ENCODE measurements around the gene TMEM8B.
"Not testable (repeated sequence)": the region's sequence is repeated elsewhere in the genome, so short reads cannot be mapped to it uniquely, and the experiment has no call there.

TMEM8B gene

DNA sequence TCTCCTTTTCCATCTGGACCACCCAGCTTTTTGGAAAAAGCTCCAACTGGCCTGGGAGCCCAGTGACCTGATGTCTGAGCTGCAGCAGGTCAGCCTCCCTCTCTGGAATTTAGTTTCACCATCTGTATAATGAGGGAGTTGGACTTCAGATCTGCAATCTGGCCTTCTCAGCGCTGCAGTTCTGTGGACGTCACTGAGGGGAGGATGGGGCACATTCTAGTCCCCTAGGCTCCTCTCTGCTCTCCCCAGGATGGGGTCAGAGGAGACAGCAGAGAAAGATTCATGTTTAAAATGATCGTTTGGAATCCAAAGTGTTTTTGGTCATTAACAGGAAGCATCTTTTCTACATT is 30.9 kb downstream of the TMEM8B start:
- no peaks in the 10 kb centered on the region for H3K9me3 Mint-ChIP-seq
- H3K36me3 Mint-ChIP-seq (ENCODE audit: low read depth) = no peaks in the 10 kb centered on the region
- no peaks in the 10 kb centered on the region for H3K4me1 Mint-ChIP-seq (ENCODE audit: low read depth)
- no peak overlapping the region for H3K4me3 Mint-ChIP-seq
- DNase-seq = no peak
- peaks cover 16% of the 10 kb centered on the region for H3K27me3 Mint-ChIP-seq
- no peak overlapping the region for H3K27ac Mint-ChIP-seq

DNA sequence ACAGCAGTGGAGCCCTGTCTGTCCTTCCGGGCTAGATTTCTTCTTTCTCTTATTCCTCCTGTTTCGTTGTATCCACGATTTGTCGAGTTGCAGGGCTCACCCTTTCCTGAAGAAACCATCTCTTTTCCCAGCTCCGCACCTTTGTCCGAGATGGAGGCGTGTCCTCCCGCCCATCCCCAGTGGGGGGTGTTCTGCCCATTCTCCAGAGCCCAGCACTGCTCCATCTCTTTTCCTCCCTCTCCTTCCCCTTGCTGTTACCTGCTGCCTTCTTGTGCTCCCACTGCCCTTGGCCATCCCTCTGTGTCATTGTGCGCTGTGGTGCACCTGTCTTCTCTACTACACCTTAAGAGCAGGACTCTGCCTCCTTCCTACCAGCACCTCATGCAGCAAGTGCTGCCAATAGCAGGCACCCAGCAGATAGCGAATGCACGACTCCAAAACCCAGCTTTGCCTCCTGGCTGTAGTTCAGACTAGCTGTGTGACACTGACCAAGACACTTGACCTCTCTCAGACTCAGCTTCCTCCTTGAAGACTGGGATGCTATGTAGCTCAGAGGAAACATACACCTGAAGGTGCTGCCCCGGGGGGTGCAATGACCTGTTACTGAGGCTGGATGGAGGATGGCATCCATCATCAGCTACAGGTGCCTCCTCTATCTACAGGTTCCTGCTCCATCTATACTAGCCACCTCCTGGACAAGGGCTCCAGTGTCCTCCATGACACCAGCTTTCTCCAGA is 32.3 kb downstream of the TMEM8B start:
- no peak overlapping the region for H3K27ac Mint-ChIP-seq
- H3K36me3 Mint-ChIP-seq (ENCODE audit: low read depth) = no peaks in the 10 kb centered on the region
- no peaks in the 10 kb centered on the region for H3K4me1 Mint-ChIP-seq (ENCODE audit: low read depth)
- no peaks in the 10 kb centered on the region for H3K9me3 Mint-ChIP-seq
- no peak overlapping the region for H3K4me3 Mint-ChIP-seq
- H3K27me3 Mint-ChIP-seq = peaks cover 19% of the 10 kb centered on the region
- DNase-seq = no peak

DNA sequence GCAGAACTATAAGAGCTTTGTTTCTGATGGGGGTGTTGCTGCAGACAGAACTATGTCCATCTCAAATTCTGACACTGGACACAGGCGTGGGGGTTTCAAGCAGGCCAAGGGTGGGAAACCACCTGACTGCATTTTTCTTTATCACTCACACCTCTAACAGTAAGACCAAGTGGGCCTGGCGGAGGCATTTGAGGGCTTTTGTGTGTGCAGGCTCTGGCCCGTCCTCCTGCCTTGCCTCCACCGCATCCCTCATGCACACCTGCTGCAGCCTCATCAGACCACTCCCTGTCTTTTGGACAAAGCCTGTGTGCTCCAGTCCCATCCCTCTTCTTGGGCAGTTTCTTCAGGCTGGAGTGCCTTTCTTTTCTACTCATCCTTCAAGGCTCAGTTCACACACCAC is 33.3 kb downstream of the TMEM8B start:
- Mint-ChIP-seq H3K27ac (no peak overlapping the region), H3K4me3 (no peak overlapping the region), H3K27me3 (peaks cover 19% of the 10 kb centered on the region), H3K4me1 (ENCODE audit: low read depth) (no peaks in the 10 kb centered on the region), H3K36me3 (ENCODE audit: low read depth) (no peaks in the 10 kb centered on the region), H3K9me3 (no peaks in the 10 kb centered on the region)
- DNase-seq = no peak

DNA sequence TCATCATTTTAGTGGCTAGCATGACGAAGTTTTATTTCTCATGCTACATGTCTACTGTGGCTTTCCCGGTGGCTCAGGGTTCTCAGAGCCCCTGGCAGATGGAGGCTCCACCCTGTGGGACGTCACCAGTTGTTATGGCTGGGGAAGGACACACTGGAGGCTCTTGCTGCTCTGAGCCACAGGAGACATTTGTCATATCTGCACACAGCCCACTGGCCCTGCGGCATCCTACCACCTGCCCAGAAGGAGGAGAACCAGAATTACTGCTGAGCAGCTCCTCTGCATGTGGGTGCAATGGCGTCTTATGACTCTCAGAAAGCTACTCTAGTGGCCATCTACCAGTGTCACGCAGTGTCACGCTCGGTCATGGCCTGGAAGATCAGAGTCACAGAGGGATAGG is 34.6 kb downstream of the TMEM8B start:
- Mint-ChIP-seq H3K27me3 (peaks cover 19% of the 10 kb centered on the region), H3K4me1 (ENCODE audit: low read depth) (no peaks in the 10 kb centered on the region), H3K4me3 (no peak overlapping the region), H3K27ac (no peak overlapping the region), H3K36me3 (ENCODE audit: low read depth) (no peaks in the 10 kb centered on the region), H3K9me3 (no peaks in the 10 kb centered on the region)
- DNase-seq = no peak

DNA sequence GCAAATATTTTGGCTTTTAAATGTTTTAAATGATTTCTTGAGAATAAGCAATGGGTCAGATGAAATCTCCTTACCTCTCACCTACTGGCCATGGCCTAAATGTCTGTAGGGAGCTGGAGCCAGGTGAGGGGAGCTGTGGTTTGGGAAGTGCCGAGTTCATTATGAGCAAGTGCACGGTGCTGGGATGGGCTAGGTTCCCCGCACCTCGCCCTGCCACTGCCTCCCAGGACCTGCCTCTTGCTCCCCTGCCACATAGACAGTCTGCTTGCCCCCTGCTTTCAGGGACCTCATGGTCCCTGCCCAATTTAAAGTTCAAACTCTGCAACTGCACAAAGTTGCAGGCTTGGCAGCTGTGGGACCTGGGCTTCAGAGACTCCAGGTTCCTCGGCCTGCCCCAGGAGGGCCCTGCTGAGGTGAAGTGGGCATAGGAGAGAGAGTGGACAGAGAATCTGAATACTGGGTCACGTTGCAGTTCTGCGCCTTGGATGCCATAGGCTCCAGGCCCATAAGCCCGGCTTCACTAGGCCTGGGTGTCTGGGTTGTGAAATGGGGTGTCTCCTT is 35.7 kb downstream of the TMEM8B start:
- no peak for DNase-seq
- peaks cover 19% of the 10 kb centered on the region for H3K27me3 Mint-ChIP-seq
- H3K4me1 Mint-ChIP-seq (ENCODE audit: low read depth) = no peaks in the 10 kb centered on the region
- no peaks in the 10 kb centered on the region for H3K9me3 Mint-ChIP-seq
- H3K4me3 Mint-ChIP-seq = no peak overlapping the region
- no peaks in the 10 kb centered on the region for H3K36me3 Mint-ChIP-seq (ENCODE audit: low read depth)
- H3K27ac Mint-ChIP-seq = no peak overlapping the region

DNA sequence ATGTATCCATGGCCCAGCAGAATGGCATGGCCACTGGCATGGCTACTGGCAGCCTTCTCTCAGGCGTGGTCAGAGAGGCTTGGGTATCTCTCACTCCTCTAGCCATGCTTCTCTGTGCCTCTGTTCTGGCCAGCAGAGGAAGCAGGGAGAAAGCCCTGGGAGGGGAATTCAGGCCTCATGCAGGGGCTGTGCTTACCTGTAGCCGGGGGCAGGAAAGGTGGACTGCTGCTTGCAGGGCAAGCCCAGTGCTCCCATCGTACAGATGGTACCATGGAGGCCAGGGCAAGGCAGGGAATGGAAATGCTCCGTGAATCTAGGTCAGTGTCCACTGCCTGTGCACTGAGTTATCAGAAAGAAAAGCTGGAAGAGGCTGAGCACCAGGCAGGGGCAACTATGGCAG is 38.5 kb downstream of the TMEM8B start:
- no peak for DNase-seq
- H3K27me3 Mint-ChIP-seq = peaks cover 11% of the 10 kb centered on the region
- H3K4me1 Mint-ChIP-seq (ENCODE audit: low read depth) = no peaks in the 10 kb centered on the region
- H3K27ac Mint-ChIP-seq = no peak overlapping the region
- no peaks in the 10 kb centered on the region for H3K9me3 Mint-ChIP-seq
- no peaks in the 10 kb centered on the region for H3K36me3 Mint-ChIP-seq (ENCODE audit: low read depth)
- H3K4me3 Mint-ChIP-seq = no peak overlapping the region

DNA sequence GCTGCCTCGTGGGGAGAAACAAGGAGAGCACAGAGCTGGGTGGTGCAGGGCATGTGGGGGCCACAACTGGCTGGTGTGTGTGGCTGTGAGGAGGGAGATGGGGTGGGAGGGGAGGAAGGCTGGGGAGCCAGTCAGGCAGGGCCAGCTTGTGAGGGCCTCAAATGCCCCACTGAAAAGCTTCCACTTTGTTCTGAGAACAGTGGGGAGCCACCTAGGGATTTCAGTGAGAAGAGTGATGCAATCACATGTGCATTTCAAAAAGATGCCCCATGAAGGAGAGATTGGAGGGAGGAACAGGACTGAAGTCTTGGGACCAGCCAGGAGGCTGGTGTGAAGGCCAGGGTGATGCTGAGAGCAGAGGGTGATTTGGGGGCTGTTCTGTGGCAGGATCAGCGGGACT is 39.9 kb downstream of the TMEM8B start:
- H3K9me3 Mint-ChIP-seq = no peaks in the 10 kb centered on the region
- no peak overlapping the region for H3K4me3 Mint-ChIP-seq
- no peaks in the 10 kb centered on the region for H3K36me3 Mint-ChIP-seq (ENCODE audit: low read depth)
- H3K27me3 Mint-ChIP-seq = peaks cover 6% of the 10 kb centered on the region
- no peaks in the 10 kb centered on the region for H3K4me1 Mint-ChIP-seq (ENCODE audit: low read depth)
- no peak overlapping the region for H3K27ac Mint-ChIP-seq
- DNase-seq = no peak

DNA sequence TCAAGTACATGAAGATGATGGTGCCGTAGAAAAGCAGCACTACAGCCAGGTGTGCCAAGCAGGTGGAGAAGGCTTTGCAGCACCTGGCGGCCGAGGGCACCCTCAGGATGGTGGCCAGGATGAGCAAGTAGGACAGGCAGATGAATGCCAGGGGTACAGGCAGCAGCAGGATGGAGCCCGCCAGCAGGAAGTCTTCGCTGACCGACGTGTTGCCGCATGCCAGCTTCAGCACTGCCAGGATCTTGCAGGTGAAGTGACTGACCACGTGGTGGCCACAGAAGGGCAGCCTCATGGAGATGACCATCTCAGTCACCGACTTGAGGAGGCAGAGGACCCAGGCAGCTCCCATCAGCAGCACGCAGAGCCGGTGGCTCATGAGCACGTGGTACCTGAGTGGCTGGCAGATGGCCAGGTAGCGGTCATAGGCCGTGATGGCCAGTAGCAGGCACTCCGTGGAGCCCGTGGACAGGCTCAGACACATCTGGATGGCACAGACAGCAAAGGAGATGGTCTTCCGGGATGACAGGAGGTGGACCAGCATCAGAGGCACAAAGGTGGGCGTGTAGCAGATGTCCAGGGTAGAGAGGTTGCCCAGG is 40.7 kb downstream of the TMEM8B start:
- H3K27me3 Mint-ChIP-seq = peaks cover 3% of the 10 kb centered on the region
- no peak overlapping the region for H3K4me3 Mint-ChIP-seq
- H3K9me3 Mint-ChIP-seq = no peaks in the 10 kb centered on the region
- no peak overlapping the region for H3K27ac Mint-ChIP-seq
- no peaks in the 10 kb centered on the region for H3K36me3 Mint-ChIP-seq (ENCODE audit: low read depth)
- no peaks in the 10 kb centered on the region for H3K4me1 Mint-ChIP-seq (ENCODE audit: low read depth)
- no peak for DNase-seq

DNA sequence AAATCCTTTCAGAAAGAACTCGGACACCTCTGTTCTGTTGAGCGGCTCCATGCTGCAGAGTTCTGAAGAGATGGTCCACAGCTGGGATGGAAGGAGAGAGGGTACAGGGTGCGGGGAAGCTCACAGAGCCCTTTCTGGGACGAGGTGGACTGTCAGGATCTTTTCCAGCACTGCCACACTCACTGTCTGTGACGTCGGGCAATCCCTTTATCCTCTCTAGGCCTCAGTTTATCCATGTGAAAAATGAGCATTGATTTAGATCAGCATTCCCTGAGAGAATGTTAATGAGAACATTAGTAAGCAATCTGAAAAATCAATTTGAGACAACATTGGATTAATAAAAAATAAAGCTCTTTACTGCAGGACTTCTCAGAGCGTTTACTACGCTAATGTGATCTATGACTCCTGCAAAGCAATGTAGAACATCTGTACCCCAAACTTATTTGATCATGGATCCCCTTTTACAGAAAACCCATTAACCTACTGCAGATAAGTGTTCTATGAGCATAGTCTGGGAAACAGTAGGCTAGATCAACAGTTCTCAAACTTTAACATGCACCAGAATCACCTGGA is 41.4 kb downstream of the TMEM8B start, which contains the start of gene OR13J1:
OR13J1 (minus strand) TSS at position 51 of the 573 bp plus-strand sequence; CDS start at position 51, 0 bp downstream.
- Mint-ChIP-seq H3K4me1 (ENCODE audit: low read depth) (no peaks in the 10 kb centered on the region), H3K9me3 (no peaks in the 10 kb centered on the region), H3K36me3 (ENCODE audit: low read depth) (no peaks in the 10 kb centered on the region), H3K27ac (no peak within 1 kb of the TSS), H3K27me3 (peaks cover 2% of the 10 kb centered on the region), H3K4me3 (no peak within 1 kb of the TSS)
- no peak for DNase-seq

DNA sequence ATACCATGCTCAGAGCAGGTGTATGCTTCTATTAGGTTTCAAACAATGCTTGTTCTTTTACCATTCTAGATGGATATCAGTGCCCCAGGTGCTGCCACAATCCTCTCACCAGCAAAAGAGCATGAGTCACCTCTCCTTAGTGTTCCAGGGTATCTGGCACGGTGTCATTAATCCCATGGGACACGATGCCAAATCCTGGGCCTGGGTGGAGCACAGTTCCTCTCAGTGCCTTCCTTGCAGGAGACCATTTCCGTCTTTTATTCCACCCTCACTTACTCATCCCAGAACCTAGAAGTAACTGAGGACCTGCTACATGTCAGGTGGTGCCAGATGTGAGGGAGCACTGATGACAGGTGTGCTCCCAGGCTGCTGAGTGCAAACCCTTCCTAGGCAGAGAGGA is 42.5 kb downstream of the TMEM8B start:
- peaks cover 1% of the 10 kb centered on the region for H3K9me3 Mint-ChIP-seq
- no peaks in the 10 kb centered on the region for H3K27me3 Mint-ChIP-seq
- H3K4me3 Mint-ChIP-seq = no peak overlapping the region
- no peaks in the 10 kb centered on the region for H3K36me3 Mint-ChIP-seq (ENCODE audit: low read depth)
- H3K4me1 Mint-ChIP-seq (ENCODE audit: low read depth) = no peaks in the 10 kb centered on the region
- H3K27ac Mint-ChIP-seq = no peak overlapping the region
- DNase-seq = no peak

DNA sequence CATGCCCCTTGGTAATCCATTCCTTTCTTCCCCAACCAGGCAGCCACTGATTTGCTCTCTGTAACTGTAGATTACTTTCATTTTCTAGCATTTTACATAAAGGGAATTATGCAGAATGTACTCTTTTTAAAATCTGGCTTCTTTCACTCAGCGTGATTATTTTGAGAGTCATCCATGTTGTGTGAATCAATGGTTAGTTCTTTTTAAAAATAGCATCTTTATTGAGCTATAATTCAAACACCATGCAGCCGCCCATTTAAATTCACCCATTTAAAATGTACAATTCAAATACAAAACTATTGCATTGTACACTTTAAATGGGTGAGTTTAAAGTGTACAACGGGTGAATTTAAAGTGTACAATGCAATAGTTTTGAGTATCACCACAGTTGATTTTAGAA is 43.5 kb downstream of the TMEM8B start:
- H3K4me3 Mint-ChIP-seq = no peak overlapping the region
- H3K36me3 Mint-ChIP-seq (ENCODE audit: low read depth) = no peaks in the 10 kb centered on the region
- peaks cover 3% of the 10 kb centered on the region for H3K9me3 Mint-ChIP-seq
- DNase-seq = no peak
- H3K4me1 Mint-ChIP-seq (ENCODE audit: low read depth) = no peaks in the 10 kb centered on the region
- H3K27ac Mint-ChIP-seq = no peak overlapping the region
- H3K27me3 Mint-ChIP-seq = no peaks in the 10 kb centered on the region

DNA sequence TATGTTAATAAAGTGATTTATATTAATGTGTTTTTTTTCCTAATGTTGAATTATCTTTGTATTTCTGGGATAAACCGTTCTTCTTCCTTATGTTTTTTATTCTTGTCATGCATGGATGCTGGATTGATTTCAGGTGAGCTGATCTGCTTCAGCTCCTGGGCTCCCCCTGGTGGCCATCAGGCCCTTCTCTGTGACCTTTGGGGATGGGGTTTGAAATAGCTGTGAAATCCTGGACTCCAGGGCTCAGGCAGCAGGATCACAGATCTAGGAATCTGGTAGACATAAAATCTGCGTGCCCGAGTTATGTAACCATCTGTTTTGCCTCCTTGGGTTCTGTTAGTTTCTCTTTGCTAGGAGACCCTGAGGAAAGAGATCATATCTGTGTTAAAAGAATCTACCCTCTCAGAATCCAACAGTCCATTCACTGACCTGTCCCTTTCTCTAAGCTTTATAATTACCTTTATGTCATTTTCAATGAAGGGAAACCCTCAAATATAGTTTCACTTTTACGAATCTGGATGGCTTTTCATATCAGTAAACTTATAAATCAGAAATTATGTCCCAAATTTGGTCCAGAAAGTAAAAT is 53.3 kb downstream of the TMEM8B start:
- Mint-ChIP-seq H3K9me3 (no peaks in the 10 kb centered on the region), H3K27me3 (peaks cover 3% of the 10 kb centered on the region), H3K4me1 (ENCODE audit: low read depth) (no peaks in the 10 kb centered on the region), H3K36me3 (ENCODE audit: low read depth) (no peaks in the 10 kb centered on the region), H3K27ac (no peak overlapping the region), H3K4me3 (no peak overlapping the region)
- peak; percentile 84 for DNase-seq

DNA sequence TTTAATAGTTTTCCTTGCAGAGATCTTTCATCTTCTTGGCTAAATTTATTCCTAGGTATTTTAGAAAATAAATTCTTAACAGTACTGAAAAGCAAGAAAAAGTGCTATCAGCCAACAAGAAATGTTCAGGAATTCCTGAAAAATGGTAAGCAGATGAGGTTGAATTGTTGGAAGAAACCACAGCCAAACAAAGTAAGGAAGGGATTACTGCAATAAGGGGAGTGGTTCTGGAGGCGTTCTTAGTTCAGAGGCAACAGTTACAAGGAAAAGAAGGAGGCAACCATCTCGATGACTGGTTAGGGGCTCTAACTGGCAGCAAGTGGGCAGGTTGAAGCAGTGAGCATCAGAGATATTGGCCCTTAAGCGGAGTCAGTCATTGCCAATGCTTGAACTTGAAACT is 54.0 kb downstream of the TMEM8B start:
- no peaks in the 10 kb centered on the region for H3K9me3 Mint-ChIP-seq
- H3K27ac Mint-ChIP-seq = no peak overlapping the region
- no peak for DNase-seq
- no peaks in the 10 kb centered on the region for H3K36me3 Mint-ChIP-seq (ENCODE audit: low read depth)
- peaks cover 3% of the 10 kb centered on the region for H3K27me3 Mint-ChIP-seq
- H3K4me1 Mint-ChIP-seq (ENCODE audit: low read depth) = no peaks in the 10 kb centered on the region
- H3K4me3 Mint-ChIP-seq = no peak overlapping the region

DNA sequence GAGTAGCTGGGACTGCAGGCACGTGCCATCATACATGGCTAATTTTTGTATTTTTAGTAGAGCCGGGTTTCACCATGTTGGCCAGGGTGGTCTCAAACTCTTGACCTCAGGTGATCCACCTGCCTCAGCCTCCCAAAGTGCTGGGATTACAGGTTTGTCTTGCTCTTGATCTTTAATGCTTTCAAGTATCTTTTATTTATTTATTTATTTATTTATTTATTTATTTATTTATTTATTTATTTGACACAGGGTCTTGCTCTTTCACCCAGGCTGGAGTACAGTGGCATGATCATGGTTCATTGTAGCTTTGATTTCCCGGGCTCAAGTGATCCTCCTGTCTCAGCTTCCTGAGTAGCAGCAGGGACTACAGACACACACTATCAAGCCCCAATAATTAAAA is 55.9 kb downstream of the TMEM8B start:
- not testable (repeated sequence) for H3K36me3 Mint-ChIP-seq (ENCODE audit: low read depth); H3K4me1 Mint-ChIP-seq (ENCODE audit: low read depth); DNase-seq; H3K27me3 Mint-ChIP-seq; H3K27ac Mint-ChIP-seq; H3K4me3 Mint-ChIP-seq; H3K9me3 Mint-ChIP-seq

DNA sequence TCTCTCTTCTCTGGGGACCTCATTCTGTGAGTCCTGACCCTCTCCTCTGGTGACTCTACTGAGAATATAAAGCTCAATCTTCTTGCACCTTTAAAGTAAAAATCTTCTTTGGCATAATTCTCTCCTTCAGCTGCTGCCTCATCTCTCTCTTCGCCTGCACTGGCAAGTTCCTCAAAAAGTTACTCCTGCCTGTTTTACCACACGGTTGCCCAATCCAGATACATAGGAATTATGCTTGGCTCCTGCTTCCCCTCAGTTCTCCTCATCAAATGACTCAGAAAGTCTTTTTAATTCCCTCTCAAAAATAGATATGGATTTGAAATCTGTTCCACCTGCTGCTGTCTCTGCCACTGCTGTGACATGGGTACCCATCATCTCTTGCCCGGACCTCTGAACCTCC is 62.6 kb downstream of the TMEM8B start:
- no peak for DNase-seq
- H3K27ac Mint-ChIP-seq = no peak overlapping the region
- H3K4me1 Mint-ChIP-seq (ENCODE audit: low read depth) = no peaks in the 10 kb centered on the region
- H3K36me3 Mint-ChIP-seq (ENCODE audit: low read depth) = no peaks in the 10 kb centered on the region
- peaks cover 14% of the 10 kb centered on the region for H3K27me3 Mint-ChIP-seq
- no peaks in the 10 kb centered on the region for H3K9me3 Mint-ChIP-seq
- H3K4me3 Mint-ChIP-seq = no peak overlapping the region
